GM23248 (cell line): ENCODE results near the gene CDHR3.

Source experiments
- EZH2 ChIP-seq: fragments of 200-600 bp; sonication (generic); IDR thresholded peaks from 2 replicates; pipeline ENCODE4 v1.6.1; 2018; ENCODE audit warnings: antibody characterized with exemption, mild to moderate bottlenecking; ENCODE audit not compliant: insufficient read depth, poor library complexity, severe bottlenecking
- EZH2phosphoT487 ChIP-seq: fragments of 200-600 bp; sonication (generic); IDR thresholded peaks from 2 replicates; pipeline ENCODE4 v1.6.1; 2018; ENCODE audit warnings: antibody characterized with exemption, moderate library complexity, mild to moderate bottlenecking, low read depth; ENCODE audit not compliant: insufficient read depth

GRCh38 chr7:106068538-106068961 lies 105.5 kb downstream of the CDHR3 start:
- TF ChIP-seq EZH2 (no peak), EZH2phosphoT487 (no peak)
